Stimulated activated naive CD8-positive, alpha-beta T cell treated with anti-CD3 and anti-CD28 coated beads, Interleukin-15, Interleukin-2, amounts not matched to agents 100 U/mL and 50 U/mL, for 24 hours (primary cell): ENCODE data around the gene GINS1.

Source experiments
- ATAC-seq: fragments of 150-1000 bp; cut with Tn5 transposase; one replicate; pipeline ENCODE4 v1.10.0; 2021
- DNase-seq: peaks from one replicate; pipeline ENCODE4 v3.0.0; 2021

Gene GINS1

DNA sequence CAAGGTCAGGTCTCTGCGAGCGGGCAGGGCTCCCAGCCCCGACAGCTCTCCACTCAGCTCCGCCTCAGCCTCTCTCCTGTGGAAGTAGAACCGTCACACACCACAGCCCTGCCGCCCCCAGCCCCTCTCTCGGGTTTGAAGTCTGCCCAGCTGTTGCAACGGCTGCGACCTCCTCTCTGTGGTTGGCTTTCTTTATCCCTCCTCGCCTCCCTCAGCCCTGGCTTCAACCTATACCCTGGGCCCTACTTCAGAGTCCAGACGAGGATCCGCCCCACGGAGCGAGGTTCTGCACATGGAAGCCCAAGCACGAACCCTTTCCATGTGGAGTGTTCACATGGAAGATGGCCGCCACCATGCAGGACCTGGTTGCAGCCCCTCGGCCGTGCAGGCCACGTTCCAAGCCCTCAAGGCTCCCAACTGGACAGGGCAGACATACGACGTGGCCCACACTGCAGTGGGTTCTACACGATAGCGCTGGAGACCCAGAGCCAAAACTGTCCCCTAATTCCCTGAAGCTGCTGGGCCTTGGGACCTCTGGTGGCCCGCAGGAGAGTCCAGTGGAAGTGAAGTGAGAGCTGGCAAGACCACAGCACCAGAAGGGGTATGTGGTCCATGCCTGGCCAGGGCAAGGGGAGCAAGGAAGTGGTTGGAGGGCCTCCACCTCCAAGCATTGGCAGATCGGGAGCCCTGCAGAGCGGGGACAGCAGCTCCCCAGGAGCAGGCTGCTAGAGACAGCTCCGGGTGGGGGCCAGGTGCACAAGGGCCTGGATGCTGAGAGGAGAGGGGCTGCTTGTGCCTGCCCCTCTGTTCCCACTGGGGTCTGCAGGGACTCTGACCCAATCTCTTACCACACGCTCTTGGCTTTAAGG, 69.8 kb downstream of the GINS1 start:
- DNase-seq, result no peak
- ATAC-seq, result no peak

DNA sequence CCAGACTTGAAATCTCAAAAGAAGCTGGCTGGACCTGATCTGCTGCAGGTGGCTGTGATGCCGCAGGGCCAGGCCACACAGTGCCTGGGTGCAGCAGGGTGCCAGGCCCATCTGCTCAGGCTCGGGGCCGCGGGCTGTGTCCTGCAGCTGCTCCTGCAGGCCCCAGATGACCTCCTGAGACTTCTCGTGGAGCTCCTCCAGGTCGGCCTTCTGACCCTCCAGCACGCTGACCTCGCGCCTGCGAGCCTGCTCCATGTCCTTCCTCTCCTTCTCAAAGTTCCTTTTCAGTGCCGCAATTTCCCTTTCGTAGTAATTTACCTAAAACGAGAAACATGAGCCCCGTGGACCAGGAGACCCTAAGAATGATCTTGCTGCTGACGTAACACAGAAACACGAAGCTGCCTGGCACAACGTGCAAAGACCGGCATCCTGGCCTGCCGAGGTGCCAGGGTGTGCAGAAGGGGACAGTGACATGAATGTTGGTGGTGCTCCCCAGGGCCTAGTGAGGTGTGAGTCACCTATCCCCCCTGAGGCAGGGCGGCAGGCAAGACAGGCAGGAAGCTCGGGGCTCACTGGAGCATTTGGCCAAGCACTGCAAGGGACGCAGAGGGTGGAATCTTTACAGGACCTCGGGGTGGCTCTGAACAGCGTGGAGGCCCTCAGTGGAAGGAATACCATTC, 71.6 kb downstream of the GINS1 start:
- DNase-seq (no peak), ATAC-seq (no peak)

DNA sequence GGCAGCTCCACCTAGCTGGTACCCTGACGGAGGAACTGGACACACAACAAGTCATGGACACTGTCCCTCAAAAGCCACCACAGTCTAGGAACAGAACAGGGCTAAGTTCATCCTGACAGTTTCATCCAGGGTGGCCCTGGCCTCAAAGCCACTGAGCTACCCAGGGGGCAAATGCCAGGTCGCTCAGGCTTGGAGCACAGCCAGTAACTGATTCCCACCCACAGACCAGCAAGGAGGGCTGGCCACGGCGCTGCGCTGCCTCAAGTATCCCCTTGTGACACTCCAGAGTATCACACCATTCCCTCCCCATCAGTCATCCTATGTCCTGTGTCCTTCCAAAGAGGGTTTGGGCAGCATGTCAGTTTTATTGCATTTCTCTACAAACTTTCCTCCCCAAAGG, 72.2 kb downstream of the GINS1 start:
- DNase-seq (no peak), ATAC-seq (no peak)

DNA sequence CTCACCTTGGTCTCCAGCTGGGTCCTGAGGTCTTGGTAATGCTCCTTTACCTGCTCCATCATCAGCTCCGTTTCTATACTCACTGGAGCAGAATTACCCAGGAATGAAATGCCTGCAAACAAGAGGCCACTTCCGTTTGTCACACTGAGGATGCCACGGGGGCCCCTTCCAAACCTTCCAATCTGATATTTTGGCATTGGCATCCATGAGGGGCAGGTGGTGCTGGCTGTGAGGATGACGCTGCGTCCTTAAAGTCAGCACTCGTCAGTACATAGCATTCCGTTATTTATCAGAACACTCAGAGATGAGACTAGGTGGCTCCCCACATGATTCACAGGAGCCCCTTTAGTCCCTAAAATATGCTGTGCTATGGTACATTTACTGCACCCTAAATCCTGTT, 72.7 kb downstream of the GINS1 start:
- ATAC-seq (no peak), DNase-seq (no peak)

DNA sequence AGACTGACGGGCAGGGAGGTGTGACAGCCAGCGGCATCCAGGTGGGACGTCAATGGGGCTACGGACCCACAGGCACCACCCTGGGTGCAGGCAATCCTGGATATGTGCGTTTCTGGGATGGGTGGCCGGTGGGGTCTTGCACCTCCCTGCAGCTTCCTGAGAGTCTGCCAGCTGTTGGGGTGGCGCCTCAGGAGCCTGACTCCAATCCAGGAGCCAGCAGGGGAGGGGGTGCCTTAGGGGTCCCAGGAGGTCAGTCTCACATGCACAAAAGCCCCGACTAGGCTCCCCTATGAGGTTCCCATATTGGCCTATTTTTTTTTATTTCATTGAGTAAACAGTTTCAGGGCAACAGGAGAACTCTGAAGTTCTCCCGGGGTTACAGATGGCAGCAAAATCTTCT, 73.3 kb downstream of the GINS1 start:
- no peak for DNase-seq
- ATAC-seq, result no peak

DNA sequence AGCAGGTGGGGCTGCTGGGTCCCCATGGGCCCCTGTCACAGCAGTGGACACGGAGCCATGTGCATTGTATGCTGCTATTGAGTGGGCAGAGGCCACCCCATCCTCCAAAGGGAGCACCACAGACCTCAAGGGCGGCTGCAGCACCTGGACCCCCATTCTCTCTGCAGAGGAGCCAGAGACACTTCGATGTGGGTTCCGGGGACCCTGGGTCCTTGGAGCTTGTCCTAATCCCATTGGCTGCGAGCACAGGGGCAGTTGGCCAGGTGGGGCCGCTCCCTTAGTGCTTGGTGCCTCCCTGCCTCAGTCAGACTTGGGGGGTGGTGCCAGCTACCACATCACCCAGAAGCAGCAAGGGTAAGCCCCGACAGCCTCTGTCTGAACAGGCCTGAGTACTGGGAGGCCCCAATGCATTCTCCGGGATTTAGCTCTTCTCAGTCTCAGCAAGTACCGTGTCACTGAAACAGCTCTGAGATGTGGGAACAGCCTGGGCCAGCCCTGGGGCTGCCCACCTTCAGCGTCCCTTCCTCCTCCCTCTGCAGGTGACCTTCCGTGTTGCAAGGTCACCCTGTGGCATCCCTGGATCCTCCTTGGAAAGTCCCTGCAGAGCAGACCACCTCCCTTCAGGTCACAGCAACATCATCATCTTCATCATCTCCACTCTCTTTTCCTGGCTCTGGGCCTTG, 73.9 kb downstream of the GINS1 start:
- ATAC-seq, result no peak
- DNase-seq, result no peak

DNA sequence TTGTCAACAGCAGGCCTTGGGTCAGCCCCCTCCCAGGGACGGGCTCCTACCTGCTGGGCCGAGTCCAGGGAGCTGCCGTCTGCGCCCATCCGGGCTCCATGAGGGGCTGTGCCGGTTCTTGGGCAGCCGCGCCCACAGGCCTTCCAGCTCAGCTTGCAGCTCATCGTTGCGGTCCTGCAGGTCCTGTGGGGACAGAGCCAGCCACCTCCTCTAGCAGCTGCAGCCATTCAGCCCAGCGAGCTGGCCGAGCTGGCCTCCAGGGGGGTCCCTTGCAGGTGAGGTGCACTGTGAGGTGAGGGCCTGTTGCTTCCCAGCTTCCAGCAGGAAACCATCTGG, 74.4 kb downstream of the GINS1 start:
- no peak for ATAC-seq
- DNase-seq, result no peak

DNA sequence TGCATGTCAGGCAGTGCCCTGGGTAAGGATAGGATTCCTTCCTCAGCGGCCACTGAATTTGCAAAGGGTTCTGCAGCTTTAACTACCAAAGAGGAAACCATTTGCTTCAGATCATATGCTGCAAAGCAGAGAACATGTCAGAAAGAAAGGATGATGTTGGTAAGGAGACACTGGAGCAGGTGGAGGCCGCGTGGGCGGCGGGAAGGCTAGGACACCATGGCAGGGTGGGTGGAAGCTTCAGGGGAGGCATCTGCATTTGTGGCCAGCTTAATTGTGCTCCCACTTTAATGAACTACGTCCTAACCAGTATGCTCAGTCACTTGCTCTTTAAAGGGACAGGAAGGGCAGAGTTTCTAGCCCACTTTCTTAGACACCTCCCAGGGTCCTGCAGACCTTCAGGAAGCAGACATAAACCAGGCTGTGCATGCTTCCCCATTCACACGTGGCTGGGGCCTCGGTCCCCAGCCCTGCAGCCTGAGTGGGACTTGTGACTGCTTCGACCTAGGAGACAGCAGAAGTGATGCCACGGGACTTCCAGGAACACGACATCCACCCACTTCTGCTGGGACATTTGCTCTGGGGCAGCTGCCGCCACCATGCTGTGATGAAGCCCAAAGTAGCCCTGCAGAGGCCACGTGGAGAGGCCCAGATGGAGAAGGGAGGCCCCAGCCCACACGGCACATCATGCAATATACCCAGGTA, 76.1 kb downstream of the GINS1 start:
- DNase-seq (no peak), ATAC-seq (no peak)

DNA sequence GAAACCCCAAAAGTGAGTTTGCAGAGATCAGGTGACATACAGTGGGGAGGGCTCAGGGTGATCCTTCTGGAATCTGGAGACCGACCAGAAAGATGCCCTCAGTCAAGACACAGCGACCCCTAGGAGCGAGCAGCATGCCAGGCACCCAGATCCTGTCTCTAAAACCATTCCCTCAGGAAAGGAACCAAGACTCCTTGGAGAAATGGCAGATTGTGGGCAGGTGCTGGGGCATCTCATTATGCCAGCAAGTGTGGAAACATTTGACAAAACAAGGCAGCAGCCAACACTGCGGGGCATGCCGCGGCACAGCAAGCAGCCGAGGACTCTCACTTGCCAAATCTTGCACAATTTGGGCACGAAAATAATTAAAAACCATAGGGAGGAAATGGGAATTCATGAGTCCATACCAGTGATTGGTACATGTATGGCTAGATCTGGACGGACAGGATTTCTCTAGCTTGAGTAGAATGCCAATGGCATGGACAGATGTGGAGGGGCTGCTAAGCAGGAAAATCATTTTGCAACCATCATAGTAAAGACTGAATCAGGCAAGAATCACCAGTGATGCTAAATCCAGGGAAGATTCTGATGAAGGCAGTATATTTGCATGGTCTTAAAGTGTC, 76.9 kb downstream of the GINS1 start:
- ATAC-seq (no peak), DNase-seq (no peak)

DNA sequence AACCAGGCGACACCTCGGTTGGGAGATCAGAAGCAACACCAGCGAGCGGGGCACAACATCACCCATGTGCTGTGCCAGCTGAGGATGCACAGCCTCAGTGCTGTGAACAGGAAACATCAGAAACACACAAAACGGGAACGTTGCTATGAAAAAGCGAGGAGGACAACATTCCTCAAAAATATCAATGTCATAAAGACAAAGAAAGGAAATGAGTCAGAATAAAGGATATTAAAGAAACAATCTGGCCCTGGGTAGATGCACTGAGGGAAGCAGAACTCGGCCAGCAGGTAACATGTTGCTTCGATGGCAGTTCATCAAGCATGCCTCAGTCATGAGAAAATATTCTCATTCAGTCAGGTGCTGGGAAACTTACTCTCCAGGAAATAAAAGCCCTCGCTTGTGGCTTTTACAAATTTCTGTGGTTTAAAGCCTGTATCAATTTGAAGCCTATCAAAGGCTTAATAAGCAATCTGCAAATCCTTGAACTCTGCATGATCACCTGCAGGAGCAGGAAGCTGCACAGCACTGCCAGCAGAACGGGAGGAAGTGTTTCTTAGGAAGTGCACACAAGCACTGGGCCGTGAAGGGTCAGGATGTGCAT, 77.5 kb downstream of the GINS1 start:
- DNase-seq (no peak), ATAC-seq (no peak)

DNA sequence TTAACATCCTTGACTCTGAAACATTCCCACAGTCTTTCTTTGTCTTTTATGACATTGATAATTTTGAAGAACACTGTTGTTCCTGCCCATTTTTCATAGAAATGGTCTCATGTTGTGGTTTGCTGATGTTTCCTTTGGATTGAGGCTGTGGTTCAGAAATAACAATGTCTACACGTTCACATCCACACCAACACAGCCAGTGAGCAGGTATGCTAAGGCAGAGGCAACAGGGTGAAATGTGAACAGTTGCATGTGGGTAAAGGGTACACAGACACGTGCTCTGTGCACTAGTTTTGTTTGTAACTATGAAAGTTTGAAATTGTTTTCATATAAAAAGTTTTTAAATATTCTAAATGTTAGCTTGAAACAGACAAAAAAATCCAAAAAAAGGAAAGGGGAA, 78.4 kb downstream of the GINS1 start:
- no peak for ATAC-seq

DNA sequence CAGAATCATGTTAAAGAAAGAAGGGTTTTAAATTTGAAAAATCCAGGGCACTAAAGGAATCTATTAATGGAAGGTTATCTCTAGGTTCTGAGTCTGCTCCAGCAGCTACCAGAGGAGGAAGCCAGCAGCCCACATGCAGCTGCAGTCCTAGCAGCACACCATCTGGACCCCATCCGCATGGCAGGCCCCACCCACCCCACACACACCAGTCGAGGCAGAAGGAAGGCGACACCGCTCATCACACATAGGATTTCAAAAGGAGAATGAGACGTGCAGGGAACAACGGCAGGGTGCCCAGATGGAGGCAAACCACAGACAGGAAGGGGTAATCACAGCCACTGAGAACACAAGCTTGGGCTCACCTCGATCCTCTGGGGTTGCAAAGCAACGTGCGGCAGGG, 78.9 kb downstream of the GINS1 start:
- ATAC-seq (no peak), DNase-seq (no peak)

More for the DNA sequence above, 78.4 kb downstream of the GINS1 start:
- DNase-seq, result no peak

DNA sequence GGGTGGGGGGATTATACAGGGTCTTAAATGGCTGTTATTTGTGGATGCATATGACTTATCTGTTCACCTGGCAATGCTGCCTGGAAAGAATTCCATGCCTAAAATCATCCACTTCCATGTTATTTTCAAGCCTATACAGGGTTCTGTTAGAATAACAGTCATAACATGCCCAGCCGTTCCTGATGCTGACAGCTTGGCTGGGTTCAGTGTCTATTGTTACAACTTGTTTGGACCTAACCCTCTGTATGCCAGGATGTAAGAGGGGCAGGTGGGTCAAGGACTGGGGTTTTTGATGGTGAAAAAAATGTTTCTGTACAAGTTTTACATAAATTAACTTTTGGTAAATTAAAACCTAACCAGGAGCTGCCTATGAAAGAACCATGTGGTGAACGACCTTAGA, 79.8 kb downstream of the GINS1 start:
- ATAC-seq (no peak), DNase-seq (no peak)

DNA sequence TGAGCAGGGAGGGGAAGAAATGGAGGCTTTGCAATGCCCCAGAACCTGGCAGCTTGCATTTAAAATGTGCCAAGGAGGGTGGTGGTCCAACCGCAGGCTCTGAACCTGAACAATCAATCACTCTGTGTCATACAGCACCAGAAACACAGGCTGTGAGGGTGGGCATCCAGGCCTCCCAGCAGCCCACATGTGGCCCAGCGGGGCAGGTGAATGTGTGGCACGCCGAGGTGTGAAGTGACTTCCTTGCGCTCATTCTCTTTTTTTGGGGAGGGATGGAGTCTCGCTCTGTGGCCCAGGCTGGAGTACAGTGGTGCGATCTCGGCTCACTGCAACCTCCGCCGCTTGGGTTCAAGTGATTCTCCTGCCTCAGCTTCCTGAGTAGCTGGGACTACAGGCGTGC, 80.5 kb downstream of the GINS1 start:
- no peak for ATAC-seq
- DNase-seq, result no peak

DNA sequence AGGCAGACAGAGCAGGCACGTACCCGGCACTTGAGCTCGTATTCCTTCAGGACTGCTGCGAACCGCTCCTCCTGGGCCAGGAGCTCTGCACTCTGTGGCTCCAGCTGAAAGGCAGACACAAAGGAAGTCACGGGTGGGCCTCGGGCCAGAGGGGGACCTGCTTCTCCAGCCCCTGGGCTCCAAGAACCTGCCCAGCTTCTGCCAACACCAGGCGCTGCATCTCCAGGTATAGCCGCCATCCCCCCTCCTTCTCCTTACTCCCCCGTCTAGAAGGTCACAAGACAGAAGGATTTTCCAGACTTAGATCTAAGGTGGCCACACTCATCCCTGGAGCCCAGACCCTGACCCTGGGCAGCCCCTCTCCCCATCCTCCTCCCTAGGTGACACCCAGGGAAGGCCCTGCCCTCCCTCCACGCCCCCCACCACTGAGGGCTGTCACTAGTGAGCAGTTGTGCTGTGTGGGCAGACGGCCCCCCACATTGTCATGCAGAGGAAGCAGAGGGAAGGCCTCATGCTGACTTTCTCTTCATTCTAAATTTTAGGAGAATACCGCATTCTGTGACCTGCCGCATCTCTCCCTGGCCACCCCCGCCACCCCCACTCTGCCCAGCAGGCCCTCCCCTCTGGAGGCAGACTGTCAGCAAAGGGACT, 81.9 kb downstream of the GINS1 start:
- DNase-seq, result no peak
- no peak for ATAC-seq

DNA sequence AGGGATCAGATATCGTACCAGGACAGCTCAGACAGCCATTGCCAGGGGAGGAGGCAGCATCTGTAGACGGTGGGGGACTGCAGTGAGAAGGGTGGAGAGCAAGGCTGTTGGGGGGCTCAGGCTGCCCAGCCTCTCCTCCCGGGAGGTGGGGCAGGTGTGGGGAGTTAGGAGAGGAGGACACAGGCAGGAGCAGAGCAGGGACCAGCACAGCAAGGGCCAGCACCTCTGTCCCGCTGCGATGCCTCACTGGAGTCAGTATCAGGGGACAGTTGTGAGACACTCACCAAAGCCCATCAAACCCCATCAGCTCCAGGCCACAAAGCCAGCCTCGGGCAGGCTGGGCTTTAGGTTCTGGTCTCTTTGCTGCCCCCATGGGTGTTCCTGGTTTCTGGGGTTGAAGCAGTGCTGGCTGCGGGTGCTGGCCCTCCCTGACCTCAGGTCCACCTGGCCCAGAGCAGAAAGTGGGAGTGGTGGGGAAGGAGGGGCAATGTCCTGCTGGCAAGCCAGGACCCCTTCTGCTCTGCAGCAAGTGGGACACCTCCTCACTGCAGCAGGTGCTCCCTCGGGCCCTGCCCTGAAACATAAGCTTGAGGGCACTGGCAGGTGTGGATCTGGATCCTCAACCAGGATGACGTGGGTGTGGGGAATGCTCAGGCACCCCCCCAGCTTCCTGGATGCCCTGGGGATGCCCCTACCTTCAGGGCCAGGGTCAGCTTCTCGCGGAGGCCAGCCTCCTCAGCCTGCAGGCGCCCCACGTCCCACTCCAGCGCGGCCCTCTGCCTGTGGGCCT, 83.4 kb downstream of the GINS1 start:
- DNase-seq (no peak), ATAC-seq (no peak)

DNA sequence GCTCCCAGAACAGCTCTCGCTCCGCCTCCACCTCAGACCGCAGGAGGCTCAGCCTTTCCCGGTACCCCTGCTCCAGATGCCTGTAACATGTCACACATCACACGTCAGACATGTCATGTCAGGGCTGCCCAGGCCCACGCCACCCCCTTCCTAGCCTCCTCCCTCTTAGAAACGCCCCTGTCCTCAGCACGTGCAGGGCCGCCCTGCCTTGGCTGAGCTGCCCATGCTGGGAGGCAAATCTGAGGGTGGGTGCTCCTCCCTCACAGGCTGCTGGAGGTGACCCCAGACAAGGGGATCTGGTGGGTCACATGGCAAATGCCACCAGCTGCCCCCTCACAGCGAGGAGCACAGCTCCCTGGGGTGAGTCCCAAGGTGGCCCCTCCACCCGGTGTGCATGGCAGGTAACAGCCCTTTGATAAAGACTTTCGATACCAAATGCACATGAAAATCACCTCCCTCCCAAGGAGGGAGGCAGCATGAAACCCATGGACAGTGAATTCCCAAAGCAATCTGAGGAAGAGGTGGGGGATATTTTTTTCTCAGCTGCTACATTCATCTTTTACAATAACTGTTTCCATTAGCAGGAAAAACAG, 84.1 kb downstream of the GINS1 start:
- no peak for ATAC-seq

DNA sequence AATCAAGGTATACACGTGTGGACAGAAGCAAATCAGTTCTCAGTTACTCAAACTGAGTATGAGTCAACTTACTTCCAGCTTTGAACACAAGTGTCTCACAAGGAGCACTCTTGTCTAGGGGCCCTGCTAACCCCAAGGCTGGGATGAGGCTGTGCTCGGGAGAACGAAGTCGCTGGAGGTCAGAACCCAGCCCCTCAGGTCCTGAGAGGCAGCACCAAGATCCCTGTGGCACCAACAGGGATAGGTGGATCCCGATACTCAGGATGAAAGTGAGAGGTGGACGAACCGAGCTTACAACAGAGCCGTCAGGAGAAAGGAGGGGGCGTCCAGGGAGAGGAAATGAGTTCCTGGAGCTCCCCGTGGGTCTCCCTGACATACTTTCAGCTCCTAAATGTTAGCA, 85.7 kb downstream of the GINS1 start:
- DNase-seq (no peak), ATAC-seq (no peak)

More for the DNA sequence above, 84.1 kb downstream of the GINS1 start:
- no peak for DNase-seq

DNA sequence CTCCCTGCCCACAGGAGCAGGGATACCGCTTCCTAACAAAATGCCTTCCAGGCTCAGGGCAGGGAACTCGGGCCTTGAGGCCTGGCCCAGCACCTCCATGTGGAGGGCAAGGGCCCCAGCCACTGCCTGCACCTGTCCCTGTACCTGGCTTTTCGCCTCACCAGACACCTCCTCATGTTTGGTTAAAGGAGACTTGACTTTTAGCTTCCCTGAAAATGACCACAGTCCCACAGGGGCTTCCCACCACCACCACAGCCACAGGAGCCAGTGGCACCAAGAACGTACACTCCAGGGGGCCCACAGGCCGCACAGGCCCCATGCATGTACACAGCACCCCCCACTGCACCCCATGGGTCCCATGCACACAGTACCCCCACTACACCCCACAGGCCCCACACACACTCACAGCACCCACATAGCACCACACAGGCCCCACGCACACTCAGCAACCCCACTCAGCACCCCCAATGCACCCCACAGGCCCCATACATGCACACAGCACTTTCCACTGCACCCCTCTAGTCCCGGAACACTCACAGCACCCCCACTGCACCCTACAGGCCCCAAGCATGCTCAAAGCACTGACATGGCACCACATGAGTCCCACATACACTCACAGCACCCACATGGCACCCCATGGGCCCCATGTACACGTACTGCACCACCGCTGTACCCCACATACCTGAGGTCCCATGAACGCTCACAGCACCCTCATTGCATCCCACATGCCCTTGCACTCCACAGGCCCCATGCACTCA, 86.5 kb downstream of the GINS1 start:
- DNase-seq (no peak), ATAC-seq (no peak)
